Activated T-helper 17 cell treated with anti-CD3 and anti-CD28 coated beads, Interleukin-2, amount 50 U/mL, for 72 hours (primary cell): ENCODE data around the gene CNTROB. TPM values are rescaled to one million over a fixed set of nuclear protein-coding genes. Genes with fewer than 3 reads are reported as not detected.

Experiments used
- ATAC-seq: fragments of 150-1000 bp; cut with Tn5 transposase; replicated peaks from 2 replicates; pipeline ENCODE4 v1.10.0; 2021; ENCODE audit warnings: mild to moderate bottlenecking, moderate library complexity
- H3K27ac Mint-ChIP-seq: one replicate; pipeline ENCODE4 v1.8.0; 2022; ENCODE audit warnings: mixed read lengths
- H3K27me3 Mint-ChIP-seq: one replicate; pipeline ENCODE4 v1.8.0; 2022; ENCODE audit warnings: mixed read lengths
- H3K36me3 Mint-ChIP-seq: one replicate; pipeline ENCODE4 v1.8.0; 2022; ENCODE audit warnings: low read depth, mild to moderate bottlenecking, mixed read lengths
- H3K4me1 Mint-ChIP-seq: one replicate; pipeline ENCODE4 v1.8.0; 2022; ENCODE audit warnings: mixed read lengths
- H3K4me3 Mint-ChIP-seq: one replicate; pipeline ENCODE4 v1.8.0; 2022; ENCODE audit warnings: mild to moderate bottlenecking, mixed read lengths
- H3K9me3 Mint-ChIP-seq: one replicate; pipeline ENCODE4 v1.8.0; 2022; ENCODE audit warnings: mixed read lengths
- total RNA-seq, 2 donors: library from RNA; stranded (reverse); gene quantifications; one replicate each; pipeline ENCODE4 v1.2.3, GENCODE V29; 2022

The CNTROB gene
- 100 to 1,000 TPM in 1 of 2 donors, 10 to 100 TPM in 1; 74.0 to 152 TPM for total RNA-seq

- H3K36me3 Mint-ChIP-seq, result peaks cover 67% of the 10 kb centered on the region
- peak; percentile 98 for ATAC-seq
Measured at GRCh38 chr17:7931709-7932482, at the start of gene CNTROB, which contains the start of gene TRAPPC1. Gene CNTROB (plus strand): TSS chr17:7932206. CDS start chr17:7933080, 874 bp downstream. Gene TRAPPC1 (minus strand): TSS chr17:7931946. CDS start chr17:7931829, 117 bp downstream.

GRCh38 chr17:7882629-7883028, 49.4 kb upstream of the CNTROB start:
- H3K27me3 Mint-ChIP-seq, result no peaks in the 10 kb centered on the region
- H3K36me3 Mint-ChIP-seq, result peaks cover 11% of the 10 kb centered on the region
- no peak for ATAC-seq
- no peaks in the 10 kb centered on the region for H3K9me3 Mint-ChIP-seq
- H3K4me1 Mint-ChIP-seq, result no peaks in the 10 kb centered on the region
- no peak overlapping the region for H3K27ac Mint-ChIP-seq
- H3K4me3 Mint-ChIP-seq, result no peak overlapping the region

More at GRCh38 chr17:7931709-7932482, at the start of gene CNTROB, which contains the start of gene TRAPPC1:
- Mint-ChIP-seq H3K27ac (peak within 1 kb of the TSS; percentile 97), H3K9me3 (no peaks in the 10 kb centered on the region), H3K4me1 (peaks cover 26% of the 10 kb centered on the region), H3K27me3 (no peaks in the 10 kb centered on the region), H3K4me3 (peak within 1 kb of the TSS; percentile 95)

- H3K9me3 Mint-ChIP-seq, result no peaks in the 10 kb centered on the region
- no peaks in the 10 kb centered on the region for H3K4me1 Mint-ChIP-seq
- no peaks in the 10 kb centered on the region for H3K27me3 Mint-ChIP-seq
- H3K4me3 Mint-ChIP-seq, result peak overlapping the region; percentile 52
- H3K27ac Mint-ChIP-seq, result peak overlapping the region; percentile 56
- no peak for ATAC-seq
- peaks cover 11% of the 10 kb centered on the region for H3K36me3 Mint-ChIP-seq
Measured at GRCh38 chr17:7883781-7884386, 48.1 kb upstream of the CNTROB start.

- H3K36me3 Mint-ChIP-seq, result peaks cover 11% of the 10 kb centered on the region
- peaks cover 4% of the 10 kb centered on the region for H3K4me1 Mint-ChIP-seq
- peak overlapping the region; percentile 52 for H3K4me3 Mint-ChIP-seq
- H3K27ac Mint-ChIP-seq, result no peak overlapping the region
- no peaks in the 10 kb centered on the region for H3K9me3 Mint-ChIP-seq
- no peaks in the 10 kb centered on the region for H3K27me3 Mint-ChIP-seq
- ATAC-seq, result no peak
Measured at GRCh38 chr17:7884581-7885366, 47.2 kb upstream of the CNTROB start.

GRCh38 chr17:7885367-7886226, 46.4 kb upstream of the CNTROB start:
- no peak overlapping the region for H3K4me3 Mint-ChIP-seq
- peaks cover 9% of the 10 kb centered on the region for H3K4me1 Mint-ChIP-seq
- H3K36me3 Mint-ChIP-seq, result peaks cover 11% of the 10 kb centered on the region
- peak; percentile 10 for ATAC-seq
- H3K27me3 Mint-ChIP-seq, result no peaks in the 10 kb centered on the region
- no peak overlapping the region for H3K27ac Mint-ChIP-seq
- no peaks in the 10 kb centered on the region for H3K9me3 Mint-ChIP-seq

GRCh38 chr17:7886227-7887037, 45.6 kb upstream of the CNTROB start:
- H3K27ac Mint-ChIP-seq, result no peak overlapping the region

GRCh38 chr17:7887038-7887481, 44.9 kb upstream of the CNTROB start:
- peaks cover 11% of the 10 kb centered on the region for H3K36me3 Mint-ChIP-seq
- ATAC-seq, result no peak

More at GRCh38 chr17:7886227-7887037, 45.6 kb upstream of the CNTROB start:
- peak; percentile 5 for ATAC-seq
- H3K27me3 Mint-ChIP-seq, result no peaks in the 10 kb centered on the region
- H3K4me1 Mint-ChIP-seq, result peaks cover 10% of the 10 kb centered on the region
- H3K36me3 Mint-ChIP-seq, result peaks cover 11% of the 10 kb centered on the region
- H3K9me3 Mint-ChIP-seq, result no peaks in the 10 kb centered on the region
- H3K4me3 Mint-ChIP-seq, result no peak overlapping the region

GRCh38 chr17:7887482-7888183, 44.4 kb upstream of the CNTROB start:
- H3K4me3 Mint-ChIP-seq, result no peak overlapping the region
- H3K4me1 Mint-ChIP-seq, result peaks cover 10% of the 10 kb centered on the region
- H3K27ac Mint-ChIP-seq, result no peak overlapping the region
- H3K9me3 Mint-ChIP-seq, result no peaks in the 10 kb centered on the region
- ATAC-seq, result peak; percentile 79
- H3K36me3 Mint-ChIP-seq, result peaks cover 11% of the 10 kb centered on the region
- H3K27me3 Mint-ChIP-seq, result no peaks in the 10 kb centered on the region

More at GRCh38 chr17:7887038-7887481, 44.9 kb upstream of the CNTROB start:
- no peaks in the 10 kb centered on the region for H3K27me3 Mint-ChIP-seq
- no peaks in the 10 kb centered on the region for H3K9me3 Mint-ChIP-seq
- no peak overlapping the region for H3K27ac Mint-ChIP-seq
- H3K4me3 Mint-ChIP-seq, result no peak overlapping the region
- H3K4me1 Mint-ChIP-seq, result peaks cover 10% of the 10 kb centered on the region

GRCh38 chr17:7888184-7888920, 43.7 kb upstream of the CNTROB start, which contains the start of gene CHD3:
Gene CHD3 (plus strand): TSS chr17:7888789. CDS start chr17:7889001, 212 bp downstream.
- H3K4me1 Mint-ChIP-seq, result peaks cover 10% of the 10 kb centered on the region
- H3K4me3 Mint-ChIP-seq, result no peak within 1 kb of the TSS
- H3K27me3 Mint-ChIP-seq, result no peaks in the 10 kb centered on the region
- peaks cover 11% of the 10 kb centered on the region for H3K36me3 Mint-ChIP-seq
- ATAC-seq, result peak; percentile 53
- H3K27ac Mint-ChIP-seq, result no peak within 1 kb of the TSS
- no peaks in the 10 kb centered on the region for H3K9me3 Mint-ChIP-seq

- Mint-ChIP-seq H3K27ac (no peak overlapping the region), H3K9me3 (no peaks in the 10 kb centered on the region), H3K36me3 (peaks cover 11% of the 10 kb centered on the region), H3K4me1 (peaks cover 10% of the 10 kb centered on the region), H3K27me3 (no peaks in the 10 kb centered on the region), H3K4me3 (no peak overlapping the region)
- ATAC-seq, result peak; percentile 5
Measured at GRCh38 chr17:7889166-7889955, 42.6 kb upstream of the CNTROB start.

GRCh38 chr17:7893187-7893880, 38.7 kb upstream of the CNTROB start:
- no peak for ATAC-seq
- Mint-ChIP-seq H3K9me3 (no peaks in the 10 kb centered on the region), H3K4me1 (peaks cover 26% of the 10 kb centered on the region), H3K27me3 (no peaks in the 10 kb centered on the region), H3K27ac (no peak overlapping the region), H3K36me3 (no peaks in the 10 kb centered on the region), H3K4me3 (no peak overlapping the region)
